Epithelial cell of esophagus (primary cell): ENCODE measurements around the gene WNT5A.

Experiments used
- DNase-seq: peaks from one replicate; pipeline ENCODE4 v3.0.0; 2010; ENCODE audit warnings: low read depth
- H3K4me3 ChIP-seq: 2 replicates; pipeline ENCODE4 v1.5.1; 2011; ENCODE audit warnings: mild to moderate bottlenecking, low read length, control low read depth
- CTCF ChIP-seq: IDR thresholded peaks from 2 replicates; pipeline ENCODE4 v1.5.1; 2011; ENCODE audit warnings: low read depth, mild to moderate bottlenecking, low read length, control low read depth, inconsistent platforms; ENCODE audit not compliant: insufficient read depth; ENCODE audit errors: missing control alignments

The WNT5A gene

GRCh38 chr3:55487381-55488241, 505 bp upstream of the WNT5A start:
- no peak for TF ChIP-seq CTCF
- DNase-seq = peak; percentile 51
- H3K4me3 ChIP-seq = peak overlapping the region; percentile 59

- no peak for TF ChIP-seq CTCF
- peak; percentile 28 for DNase-seq
These were observed 827 bp downstream of the WNT5A start for GRCh38 chr3:55486101-55486856.

GRCh38 chr3:55484801-55485791, 2.0 kb downstream of the WNT5A start:
- peak overlapping the region; percentile 21 for H3K4me3 ChIP-seq
- peak; percentile 71 for DNase-seq
- peak; percentile 63 for TF ChIP-seq CTCF

More at GRCh38 chr3:55486101-55486856, 827 bp downstream of the WNT5A start:
- peak overlapping the region; percentile 59 for H3K4me3 ChIP-seq

GRCh38 chr3:55484191-55484689, 2.9 kb downstream of the WNT5A start:
- TF ChIP-seq CTCF = no peak
- no peak overlapping the region for H3K4me3 ChIP-seq

GRCh38 chr3:55483196-55484095, 3.7 kb downstream of the WNT5A start:
- no peak for TF ChIP-seq CTCF
- no peak for DNase-seq
- no peak overlapping the region for H3K4me3 ChIP-seq

More at GRCh38 chr3:55484191-55484689, 2.9 kb downstream of the WNT5A start:
- DNase-seq = no peak
